ENCODE data around the gene FSTL5. TPM values are rescaled to one million over a fixed set of nuclear protein-coding genes. Genes with fewer than 3 reads are reported as not detected.

FSTL5 gene
- total and polyA plus RNA-seq, 2 donors (not counting 3 experiments of a cell fraction or from before 2014, with no cell fraction given) = 1.3 to 1.9 TPM

DNA sequence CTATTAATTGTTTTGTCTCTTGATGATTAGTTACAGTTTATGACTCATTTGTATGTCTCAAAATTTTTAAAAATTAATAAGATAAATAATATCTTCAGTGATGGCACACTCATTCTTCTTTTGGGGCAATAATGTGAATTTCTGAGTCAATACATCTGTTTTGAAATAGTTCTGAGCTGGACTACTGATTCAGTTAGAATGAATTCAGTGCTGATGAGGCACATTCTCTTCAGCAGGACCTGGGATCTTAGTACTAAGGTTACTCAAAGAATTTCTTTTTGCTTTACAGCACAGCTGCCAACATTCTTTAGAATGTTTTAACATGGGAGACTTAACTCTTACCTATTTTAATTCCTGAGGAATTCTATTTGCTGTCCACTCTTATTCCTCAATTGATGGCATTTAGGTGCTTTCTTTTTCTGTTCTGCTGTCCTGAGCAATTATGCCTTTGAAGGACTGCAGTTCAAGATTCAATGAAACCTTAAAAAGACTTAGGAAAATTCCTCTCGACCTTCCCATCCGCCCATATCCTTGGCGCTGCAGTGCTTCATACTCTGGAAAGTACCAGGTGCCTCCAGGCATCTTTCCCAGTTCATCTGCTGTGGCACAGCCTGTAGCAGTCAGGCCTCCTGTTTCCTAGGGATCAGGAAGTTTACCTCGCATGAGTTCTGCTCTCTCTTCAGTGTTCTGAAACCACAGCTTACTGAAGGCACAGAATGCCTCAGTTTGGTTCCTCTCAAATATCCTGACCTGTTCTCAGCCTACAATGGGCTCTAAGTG, 213.7 kb downstream of the FSTL5 start:
- no peaks in the 10 kb centered on the region for H3K79me2 ChIP-seq (ENCODE audit: control insufficient read depth, insufficient read depth, low read length)
- no TSS peak for BruUV-seq (replicated peaks)
- dilution Hi-C loops (cut with MboI; ENCODE audit: extremely low pct_ligation_motif_present, low sequenced_read_pairs) = no loop called here
- POLR2A ChIA-PET = no interaction called here
- H3K4me1 ChIP-seq (ENCODE audit: control insufficient read depth, extremely low read depth, insufficient read depth, low read length) = no peaks in the 10 kb centered on the region
- CTCF ChIA-PET = interaction anchor here (2.2 to 2.3 kb wide), 2 partner anchors 11 to 693 kb away, joined by 7 to 14 read pairs; no protein-coding TSS in a partner anchor
- no peak overlapping the region for H3K27ac ChIP-seq (ENCODE audit: insufficient read depth, low read depth, low read length)
- H3K27me3 ChIP-seq (ENCODE audit: control insufficient read depth in 2 of 2, insufficient read depth in 2 of 2, low read length in 2 of 2) = no peaks in the 10 kb centered on the region
- no peak overlapping the region for H3K9ac ChIP-seq (replicated peaks; ENCODE audit: extremely low read depth, insufficient read depth, low read length)
- TF ChIP-seq JUN (IDR thresholded peaks at IDR 0.05; ENCODE audit: borderline replicate concordance, insufficient read depth, insufficient read length, low read depth) = no peak
- no peak for TF ChIP-seq POLR2A (IDR thresholded peaks at IDR 0.05; ENCODE audit: low read depth, low read length)
- no peak for TF ChIP-seq CTCF (IDR thresholded peaks at IDR 0.05; ENCODE audit: extremely low read depth in 1 of 2, insufficient read depth in 1 of 2, low read depth in 1 of 2, low read length in 2 of 2)
- no peak for TF ChIP-seq FOS (IDR thresholded peaks at IDR 0.05; ENCODE audit: borderline replicate concordance, insufficient read depth, low read length)
- no peak for TF ChIP-seq GATA2 (IDR thresholded peaks at IDR 0.05; ENCODE audit: insufficient read depth, insufficient read length, low read depth, low read length)
- TF ChIP-seq POLR2AphosphoS5 (IDR thresholded peaks at IDR 0.05; ENCODE audit: insufficient read depth, low read depth, low read length) = no peak
- no peak for TF ChIP-seq EZH2 (IDR thresholded peaks at IDR 0.05; ENCODE audit: borderline replicate concordance, low read depth, low read length, severe bottlenecking)
- TF ChIP-seq MYC (IDR thresholded peaks at IDR 0.05; ENCODE audit: low read depth, low read length) = no peak
- TF ChIP-seq, protein P1, sequence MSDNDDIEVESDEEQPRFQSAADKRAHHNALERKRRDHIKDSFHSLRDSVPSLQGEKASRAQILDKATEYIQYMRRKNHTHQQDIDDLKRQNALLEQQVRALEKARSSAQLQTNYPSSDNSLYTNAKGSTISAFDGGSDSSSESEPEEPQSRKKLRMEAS (IDR thresholded peaks at IDR 0.05; ENCODE audit: insufficient read depth, insufficient read length) = no peak
- DNase-seq (ENCODE audit: low read depth, low spot score) = no peak
- H3K9me3 ChIP-seq (replicated peaks; ENCODE audit: control insufficient read depth, insufficient read depth, low read length) = no peaks in the 10 kb centered on the region
- H3K4me3 ChIP-seq (replicated peaks in 1 of 3; ENCODE audit: insufficient read depth in 1 of 3, low read depth in 1 of 3, low read length in 3 of 3) = no peak overlapping the region
- intact Hi-C loops (cut with micrococcal nuclease) = no loop called here
- no peaks in the 10 kb centered on the region for H4K20me1 ChIP-seq (replicated peaks; ENCODE audit: control insufficient read depth, extremely low read depth, insufficient read depth, low read length)
- H2AFZ ChIP-seq (ENCODE audit: low read depth, low read length) = peak overlapping the region; percentile 7
- H3K4me2 ChIP-seq (ENCODE audit: insufficient read depth, low read length) = no peak overlapping the region
- no peak for FAIRE-seq
- no peaks in the 10 kb centered on the region for H3K9me1 ChIP-seq (replicated peaks; ENCODE audit: control insufficient read depth, extremely low read depth, insufficient read depth, low read length)
- no peaks in the 10 kb centered on the region for H3K36me3 ChIP-seq (ENCODE audit: control insufficient read depth in 2 of 2, extremely low read depth in 1 of 2, insufficient read depth in 2 of 2, low read length in 2 of 2)

Data from endothelial cell of umbilical vein (primary cell).